B cell (primary cell): ENCODE results near the gene MRPL1.

Experiments used
- CTCF ChIP-seq: fragments of 200-600 bp; IDR thresholded peaks from one replicate; pipeline ENCODE4 v1.8.0; 2022; ENCODE audit warnings: antibody characterized with exemption, mild to moderate bottlenecking
- EZH2 ChIP-seq: IDR thresholded peaks from 2 replicates; pipeline ENCODE4 v1.6.1; 2012; ENCODE audit warnings: borderline replicate concordance, low read depth, mild to moderate bottlenecking, moderate library complexity, low read length; ENCODE audit not compliant: insufficient read depth, poor library complexity, severe bottlenecking

GRCh38 chr4:77917601-77918000 is 55.0 kb downstream of the MRPL1 start:
- TF ChIP-seq CTCF (no peak), EZH2 (no peak)
